ENCODE measurements around the gene NCCRP1. TPM values are rescaled to one million over a fixed set of nuclear protein-coding genes. Genes with fewer than 3 reads are reported as not detected.

The NCCRP1 gene
- total RNA-seq, 2 donors from 2014 or later, result 0.27 TPM; not detected in 1

- DNase-seq (ENCODE audit: low spot score), result no peak
- ATAC-seq (ENCODE audit: insufficient number of reproducible peaks, low FRiP score, low read depth), result no peak
- Histone ChIP-seq H3K27me3 (replicated peaks; ENCODE audit: insufficient read depth) (no peaks in the 10 kb centered on the region), H3K27ac (no peak overlapping the region), H3K4me3 (no peak overlapping the region), H3K4me1 (ENCODE audit: control insufficient read depth in 1 of 2, low read depth in 2 of 2) (peaks cover 5 to 32% of the 10 kb centered on the region in 2 donors), H3K9me3 (no peaks in the 10 kb centered on the region), H3K36me3 (peaks cover 12% of the 10 kb centered on the region)
- TF ChIP-seq CTCF (IDR thresholded peaks at IDR 0.05), result no peak
Measured at GRCh38 chr19:39169143-39169810, 27.5 kb upstream of the NCCRP1 start.

GRCh38 chr19:39170386-39171231 lies 26.2 kb upstream of the NCCRP1 start:
- Histone ChIP-seq H3K27ac (no peak overlapping the region), H3K9me3 (no peaks in the 10 kb centered on the region), H3K4me3 (no peak overlapping the region), H3K36me3 (peaks cover 16% of the 10 kb centered on the region), H3K4me1 (ENCODE audit: control insufficient read depth in 1 of 2, low read depth in 2 of 2) (peaks cover 5 to 32% of the 10 kb centered on the region in 2 donors), H3K27me3 (replicated peaks; ENCODE audit: insufficient read depth) (no peaks in the 10 kb centered on the region)
- no peak for ATAC-seq (ENCODE audit: insufficient number of reproducible peaks, low FRiP score, low read depth)
- TF ChIP-seq CTCF (IDR thresholded peaks at IDR 0.05), result no peak
- no peak for DNase-seq (ENCODE audit: low spot score)

DNA sequence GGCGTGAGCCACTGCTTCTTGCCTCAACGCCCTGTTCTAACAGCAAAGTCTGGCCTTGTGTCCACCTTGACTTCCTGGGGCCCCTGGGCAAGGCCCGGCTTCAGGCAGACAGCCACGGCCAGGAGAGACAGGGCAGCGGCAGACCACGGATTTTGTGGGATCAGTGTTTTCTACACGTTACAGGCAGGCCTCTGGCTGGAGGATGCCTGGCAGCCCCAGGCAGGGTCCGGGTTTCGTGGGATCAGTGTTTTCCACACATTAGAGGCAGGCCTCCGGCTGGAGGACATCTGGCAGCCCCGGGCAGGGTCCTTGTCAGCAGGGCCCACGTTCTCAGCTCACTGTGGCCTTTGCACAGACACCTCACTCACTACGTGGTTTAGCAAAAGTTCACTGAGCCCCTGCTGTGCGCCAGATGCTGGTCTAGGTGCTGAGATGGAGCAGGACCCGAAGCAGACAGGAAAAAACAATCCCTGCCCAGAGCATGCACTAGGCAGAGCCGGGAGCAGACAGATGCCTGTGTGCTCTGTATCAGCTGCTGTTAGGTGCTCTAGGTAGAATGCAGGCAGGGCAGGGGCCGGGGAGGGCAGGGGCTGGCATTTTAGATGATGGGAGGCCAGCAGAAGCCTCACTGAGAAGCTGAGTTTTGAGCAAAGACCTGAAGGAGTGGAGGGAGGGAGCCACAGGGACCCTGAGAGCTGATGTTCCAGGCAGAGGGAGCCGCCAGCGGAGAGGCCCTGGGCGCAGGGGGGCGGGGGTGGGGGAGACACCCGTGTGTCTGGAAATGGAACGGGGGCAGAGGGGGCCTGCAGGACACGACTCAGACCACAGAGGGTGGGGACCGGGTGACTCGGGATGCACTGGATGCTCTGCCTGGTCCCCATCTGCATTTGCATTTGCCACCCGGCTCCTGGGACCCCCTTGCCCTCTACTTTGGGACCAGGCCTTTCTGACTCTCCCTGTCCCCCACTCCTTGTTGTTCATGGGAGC lies 25.0 kb upstream of the NCCRP1 start:
- DNase-seq (ENCODE audit: low spot score), result no peak
- peaks cover 5 to 23% of the 10 kb centered on the region in 2 donors for H3K4me1 ChIP-seq (ENCODE audit: control insufficient read depth in 1 of 2, low read depth in 2 of 2)
- H3K9me3 ChIP-seq, result no peaks in the 10 kb centered on the region
- no peaks in the 10 kb centered on the region for H3K27me3 ChIP-seq (replicated peaks; ENCODE audit: insufficient read depth)
- no peak overlapping the region for H3K4me3 ChIP-seq
- TF ChIP-seq CTCF (IDR thresholded peaks at IDR 0.05), result no peak
- ATAC-seq (ENCODE audit: insufficient number of reproducible peaks, low FRiP score, low read depth), result no peak
- H3K27ac ChIP-seq, result no peak overlapping the region
- peaks cover 25% of the 10 kb centered on the region for H3K36me3 ChIP-seq

GRCh38 chr19:39172700-39173501 lies 23.9 kb upstream of the NCCRP1 start:
- Histone ChIP-seq H3K4me3 (no peak overlapping the region), H3K27ac (no peak overlapping the region), H3K9me3 (no peaks in the 10 kb centered on the region), H3K36me3 (peaks cover 28% of the 10 kb centered on the region), H3K4me1 (ENCODE audit: control insufficient read depth in 1 of 2, low read depth in 2 of 2) (peaks cover 0 to 12% of the 10 kb centered on the region in 2 donors), H3K27me3 (replicated peaks; ENCODE audit: insufficient read depth) (no peaks in the 10 kb centered on the region)
- no peak for TF ChIP-seq CTCF (IDR thresholded peaks at IDR 0.05)
- ATAC-seq (ENCODE audit: insufficient number of reproducible peaks, low FRiP score, low read depth), result no peak
- no peak for DNase-seq (ENCODE audit: low spot score)

All from thoracic aorta (tissue), 2 donors.